HUES64 (cell line): Measurements from ENCODE around the gene ATP13A3. TPM values are rescaled to one million over a fixed set of nuclear protein-coding genes. Genes with fewer than 3 reads are reported as not detected.
"Not testable (repeated sequence)": the region's sequence is repeated elsewhere in the genome, so short reads cannot be mapped to it uniquely, and the experiment has no call there.

Experiments
- H3K27ac ChIP-seq: 2 replicates; pipeline ENCODE4 v1.7.0; 2013; ENCODE audit warnings: low read depth, low read length, inconsistent platforms
- H3K27me3 ChIP-seq: 2 replicates; pipeline ENCODE4 v1.6.1; 2013; ENCODE audit warnings: mild to moderate bottlenecking, low read length; ENCODE audit not compliant: insufficient read depth
- H3K36me3 ChIP-seq: 2 replicates; pipeline ENCODE4 v1.6.1; 2013; ENCODE audit warnings: mild to moderate bottlenecking, low read length; ENCODE audit not compliant: insufficient read depth
- H3K4me1 ChIP-seq: 2 replicates; pipeline ENCODE4 v1.6.1; 2013; ENCODE audit warnings: mild to moderate bottlenecking, low read length, moderate library complexity; ENCODE audit not compliant: insufficient read depth
- H3K4me3 ChIP-seq: 2 replicates; pipeline ENCODE4 v1.5.1; 2013; ENCODE audit warnings: mild to moderate bottlenecking, low read length, moderate library complexity
- H3K9ac ChIP-seq: 2 replicates; pipeline ENCODE4 v1.6.1; 2013; ENCODE audit warnings: mild to moderate bottlenecking, low read depth, low read length
- H3K9me3 ChIP-seq: 2 replicates; pipeline ENCODE4 v1.6.1; 2013; ENCODE audit warnings: low read depth, low read length; ENCODE audit not compliant: insufficient read depth
- WGBS: fragments of 150-250, 120-280 bp; methylation state at CpG from one replicate; pipeline ENCODE4 v1.1.7; 2013; ENCODE audit warnings: missing lambda C conversion rate; 5-methylcytosine and 5-hydroxymethylcytosine counted together
- polyA plus RNA-seq, 2 experiments: library from polyadenylated mRNA; stranded (reverse); fragments of 50-300 nt; gene quantifications; one replicate each; pipeline ENCODE4 v1.2.3, GENCODE V29; 2013

Gene ATP13A3
- polyA plus RNA-seq (2013, experiment 1 of 2) = 38.1 TPM
- 48.4 TPM for polyA plus RNA-seq (2013, experiment 2 of 2)

GRCh38 chr3:194486540-194487288, at the start of gene ATP13A3:
Gene ATP13A3 (minus strand): TSS chr3:194487002. CDS start chr3:194462190, 24,812 bp downstream.
- Histone ChIP-seq H3K27me3 (peaks cover 3% of the 10 kb centered on the region; the same call in 1 of the 2 replicates), H3K4me3 (peak within 1 kb of the TSS; percentile 94), H3K9ac (peak within 1 kb of the TSS; percentile 83), H3K27ac (peak within 1 kb of the TSS; percentile 70), H3K4me1 (peaks cover 15% of the 10 kb centered on the region; the same call in 1 of the 2 replicates), H3K9me3 (no peaks in the 10 kb centered on the region), H3K36me3 (peaks cover 14% of the 10 kb centered on the region)
- 2% methylated on average over 95 of the region's 99 CpGs for WGBS

GRCh38 chr3:194535199-194535598, 48.4 kb upstream of the ATP13A3 start:
- H3K36me3 ChIP-seq, H3K9me3 ChIP-seq, H3K4me1 ChIP-seq, H3K9ac ChIP-seq, H3K27ac ChIP-seq, H3K27me3 ChIP-seq, H3K4me3 ChIP-seq: not testable (repeated sequence)
- WGBS = 91% methylated on average over 10 of the region's 10 CpGs

GRCh38 chr3:194534243-194534642, 47.4 kb upstream of the ATP13A3 start:
- Histone ChIP-seq H3K36me3 (no peaks in the 10 kb centered on the region), H3K27ac (no peak overlapping the region), H3K9me3 (peaks cover 7% of the 10 kb centered on the region; the same call in 1 of the 2 replicates), H3K9ac (no peak overlapping the region), H3K4me3 (no peak overlapping the region), H3K4me1 (no peaks in the 10 kb centered on the region), H3K27me3 (no peaks in the 10 kb centered on the region)
- 100% methylated on average over 3 of the region's 3 CpGs for whole genome bisulfite sequencing

- no peak overlapping the region for H3K27ac ChIP-seq
- H3K9ac ChIP-seq = no peak overlapping the region
- WGBS = 76% methylated on average over 4 of the region's 4 CpGs
- H3K4me3 ChIP-seq = no peak overlapping the region
- H3K27me3 ChIP-seq = no peaks in the 10 kb centered on the region
- no peaks in the 10 kb centered on the region for H3K36me3 ChIP-seq
- H3K4me1 ChIP-seq = no peaks in the 10 kb centered on the region
- H3K9me3 ChIP-seq = peaks cover 7% of the 10 kb centered on the region; the same call in 1 of the 2 replicates
These were observed 45.8 kb upstream of the ATP13A3 start for GRCh38 chr3:194532591-194532990.

- WGBS = 93% methylated on average over 2 of the region's 2 CpGs
- no peak overlapping the region for H3K27ac ChIP-seq
- no peak overlapping the region for H3K9ac ChIP-seq
These were observed 40.9 kb upstream of the ATP13A3 start for GRCh38 chr3:194527726-194528125.

GRCh38 chr3:194526164-194526563, 39.4 kb upstream of the ATP13A3 start:
- no peaks in the 10 kb centered on the region for H3K27me3 ChIP-seq
- H3K9ac ChIP-seq = no peak overlapping the region
- no peak overlapping the region for H3K4me3 ChIP-seq
- no peaks in the 10 kb centered on the region for H3K9me3 ChIP-seq
- no peak overlapping the region for H3K27ac ChIP-seq
- no peaks in the 10 kb centered on the region for H3K36me3 ChIP-seq
- WGBS = 95% methylated on average over 3 of the region's 4 CpGs
- H3K4me1 ChIP-seq = no peaks in the 10 kb centered on the region

More at GRCh38 chr3:194527726-194528125, 40.9 kb upstream of the ATP13A3 start:
- Histone ChIP-seq H3K9me3 (no peaks in the 10 kb centered on the region), H3K4me1 (no peaks in the 10 kb centered on the region), H3K4me3 (no peak overlapping the region), H3K27me3 (no peaks in the 10 kb centered on the region), H3K36me3 (no peaks in the 10 kb centered on the region)

GRCh38 chr3:194522579-194523046, 35.8 kb upstream of the ATP13A3 start:
- WGBS = 84% methylated on average over 4 of the region's 4 CpGs
- Histone ChIP-seq H3K9ac (no peak overlapping the region), H3K36me3 (no peaks in the 10 kb centered on the region), H3K4me1 (no peaks in the 10 kb centered on the region), H3K27me3 (no peaks in the 10 kb centered on the region), H3K27ac (no peak overlapping the region), H3K9me3 (no peaks in the 10 kb centered on the region), H3K4me3 (no peak overlapping the region)

GRCh38 chr3:194521510-194522260, 34.9 kb upstream of the ATP13A3 start:
- Histone ChIP-seq H3K36me3 (no peaks in the 10 kb centered on the region), H3K27me3 (no peaks in the 10 kb centered on the region), H3K9ac (no peak overlapping the region), H3K4me3 (no peak overlapping the region), H3K4me1 (no peaks in the 10 kb centered on the region), H3K27ac (no peak overlapping the region), H3K9me3 (no peaks in the 10 kb centered on the region)
- WGBS = 90% methylated on average over 2 of the region's 2 CpGs

GRCh38 chr3:194520682-194521162, 33.9 kb upstream of the ATP13A3 start:
- not testable (repeated sequence) for H3K9ac ChIP-seq, H3K36me3 ChIP-seq, H3K4me1 ChIP-seq, H3K4me3 ChIP-seq, H3K9me3 ChIP-seq, H3K27ac ChIP-seq, H3K27me3 ChIP-seq
- WGBS = 82% methylated on average over 7 of the region's 8 CpGs

- H3K27ac ChIP-seq, H3K9me3 ChIP-seq, H3K4me1 ChIP-seq, H3K27me3 ChIP-seq, H3K36me3 ChIP-seq, H3K9ac ChIP-seq, H3K4me3 ChIP-seq: not testable (repeated sequence)
- WGBS = 81% methylated on average over 5 of the region's 5 CpGs
These were observed 33.4 kb upstream of the ATP13A3 start for GRCh38 chr3:194520201-194520600.

- no peak overlapping the region for H3K27ac ChIP-seq
- no peak overlapping the region for H3K9ac ChIP-seq
- no peaks in the 10 kb centered on the region for H3K27me3 ChIP-seq
- no peak overlapping the region for H3K4me3 ChIP-seq
- no CpG with 5 or more reads among the region's 2 CpGs for WGBS
- no peaks in the 10 kb centered on the region for H3K4me1 ChIP-seq
- H3K9me3 ChIP-seq = no peaks in the 10 kb centered on the region
- no peaks in the 10 kb centered on the region for H3K36me3 ChIP-seq
These were observed 31.9 kb upstream of the ATP13A3 start for GRCh38 chr3:194518652-194519051.
